ENCODE measurements around the gene CYP4A22. TPM values are rescaled to one million over a fixed set of nuclear protein-coding genes. Genes with fewer than 3 reads are reported as not detected.
A peak's percentile ranks its signal among the peaks of the same experiment; 100 is the strongest.
"Not testable (repeated sequence)": the region's sequence is repeated elsewhere in the genome, so short reads cannot be mapped to it uniquely, and the experiment has no call there.

Gene CYP4A22
- total RNA-seq, 1 donor from 2014 or later: 0.17 TPM

DNA sequence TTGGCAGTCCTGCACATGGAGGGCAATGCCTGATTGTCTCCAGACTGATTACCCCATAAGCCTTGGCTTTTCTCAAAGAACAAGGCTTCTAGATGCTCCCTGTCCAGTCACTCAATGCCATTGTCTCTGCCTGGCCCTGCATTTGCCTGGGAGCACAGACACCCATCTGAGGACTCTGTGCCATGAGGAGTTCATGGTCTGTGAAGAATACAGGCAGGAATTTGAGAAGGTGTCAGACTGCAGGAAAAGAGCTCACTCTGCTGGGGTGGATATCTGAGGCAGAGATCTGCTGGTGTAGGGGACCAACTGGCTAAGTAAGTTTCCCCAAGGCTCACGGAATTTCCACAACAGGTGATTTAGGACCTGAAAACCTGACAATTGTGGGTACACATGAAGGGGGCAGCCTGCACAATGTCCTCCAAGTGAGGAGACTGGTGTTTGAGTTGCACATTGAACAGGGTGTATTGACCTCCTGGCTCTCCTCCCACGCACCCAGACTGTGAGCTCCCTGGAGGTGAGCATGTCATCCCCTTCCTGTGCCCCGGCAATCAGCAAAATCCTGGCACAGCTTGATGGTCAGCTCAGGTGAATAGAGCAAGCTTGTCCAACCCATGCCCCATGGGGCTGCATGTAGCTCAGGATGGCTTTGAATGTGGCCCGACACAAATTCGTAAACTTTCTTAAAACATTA is 829 bp downstream of the CYP4A22 start:
- Mint-ChIP-seq H3K27me3 (ENCODE audit: unreplicated experiment) (no peaks in the 10 kb centered on the region), H3K36me3 (ENCODE audit: unreplicated experiment) (no peaks in the 10 kb centered on the region), H3K9me3 (ENCODE audit: unreplicated experiment) (peaks cover 2% of the 10 kb centered on the region), H3K27ac (ENCODE audit: unreplicated experiment) (no peak overlapping the region), H3K4me3 (ENCODE audit: unreplicated experiment) (no peak overlapping the region), H3K4me1 (ENCODE audit: low read depth, unreplicated experiment) (no peaks in the 10 kb centered on the region)
- DNase-seq: no peak
- TF ChIP-seq, protein P1, sequence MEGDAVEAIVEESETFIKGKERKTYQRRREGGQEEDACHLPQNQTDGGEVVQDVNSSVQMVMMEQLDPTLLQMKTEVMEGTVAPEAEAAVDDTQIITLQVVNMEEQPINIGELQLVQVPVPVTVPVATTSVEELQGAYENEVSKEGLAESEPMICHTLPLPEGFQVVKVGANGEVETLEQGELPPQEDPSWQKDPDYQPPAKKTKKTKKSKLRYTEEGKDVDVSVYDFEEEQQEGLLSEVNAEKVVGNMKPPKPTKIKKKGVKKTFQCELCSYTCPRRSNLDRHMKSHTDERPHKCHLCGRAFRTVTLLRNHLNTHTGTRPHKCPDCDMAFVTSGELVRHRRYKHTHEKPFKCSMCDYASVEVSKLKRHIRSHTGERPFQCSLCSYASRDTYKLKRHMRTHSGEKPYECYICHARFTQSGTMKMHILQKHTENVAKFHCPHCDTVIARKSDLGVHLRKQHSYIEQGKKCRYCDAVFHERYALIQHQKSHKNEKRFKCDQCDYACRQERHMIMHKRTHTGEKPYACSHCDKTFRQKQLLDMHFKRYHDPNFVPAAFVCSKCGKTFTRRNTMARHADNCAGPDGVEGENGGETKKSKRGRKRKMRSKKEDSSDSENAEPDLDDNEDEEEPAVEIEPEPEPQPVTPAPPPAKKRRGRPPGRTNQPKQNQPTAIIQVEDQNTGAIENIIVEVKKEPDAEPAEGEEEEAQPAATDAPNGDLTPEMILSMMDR (IDR thresholded peaks at IDR 0.05; ENCODE audit: partially characterized antibody, unreplicated experiment): no peak

DNA sequence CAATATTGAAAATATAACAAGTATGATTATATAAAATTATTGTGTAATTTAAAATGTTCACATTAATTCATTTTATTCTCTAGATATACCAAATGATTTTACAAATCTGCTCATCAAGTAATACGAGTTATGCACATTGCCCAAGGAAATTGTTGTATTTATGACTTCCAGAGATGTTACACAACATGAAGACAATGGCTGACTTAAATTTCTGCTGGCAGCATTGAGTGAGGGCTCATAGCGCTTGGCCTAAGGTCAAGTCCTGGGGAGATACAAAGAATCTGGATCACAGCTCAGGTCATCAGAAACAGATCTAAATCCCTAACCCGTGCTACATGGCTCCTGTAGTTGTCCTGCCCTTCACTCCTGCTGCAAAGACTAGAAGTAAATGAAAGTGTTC is 3.1 kb downstream of the CYP4A22 start:
- H3K27me3 Mint-ChIP-seq (ENCODE audit: unreplicated experiment); H3K36me3 Mint-ChIP-seq (ENCODE audit: unreplicated experiment); H3K4me3 Mint-ChIP-seq (ENCODE audit: unreplicated experiment); H3K27ac Mint-ChIP-seq (ENCODE audit: unreplicated experiment); H3K9me3 Mint-ChIP-seq (ENCODE audit: unreplicated experiment); DNase-seq; H3K4me1 Mint-ChIP-seq (ENCODE audit: low read depth, unreplicated experiment): not testable (repeated sequence)

DNA sequence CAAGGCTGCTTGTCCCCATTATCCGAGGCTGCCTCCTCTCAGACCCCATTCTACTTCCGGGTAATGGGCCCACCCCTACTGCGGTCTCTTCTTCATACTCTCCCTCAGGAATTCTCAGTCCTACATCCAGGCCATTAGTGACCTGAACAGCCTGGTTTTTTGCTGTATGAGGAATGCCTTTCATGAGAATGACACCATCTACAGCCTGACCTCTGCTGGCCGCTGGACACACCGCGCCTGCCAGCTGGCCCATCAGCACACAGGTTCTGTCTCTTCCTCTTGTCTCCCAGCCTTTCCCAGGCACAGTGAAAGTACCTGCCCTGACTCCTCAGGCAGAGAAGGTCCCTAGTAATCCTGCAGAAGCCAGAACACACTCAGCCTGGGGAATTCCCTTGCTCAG is 6.4 kb downstream of the CYP4A22 start:
- not testable (repeated sequence) for H3K4me3 Mint-ChIP-seq (ENCODE audit: unreplicated experiment); H3K36me3 Mint-ChIP-seq (ENCODE audit: unreplicated experiment)
- DNase-seq: peak; percentile 20

DNA sequence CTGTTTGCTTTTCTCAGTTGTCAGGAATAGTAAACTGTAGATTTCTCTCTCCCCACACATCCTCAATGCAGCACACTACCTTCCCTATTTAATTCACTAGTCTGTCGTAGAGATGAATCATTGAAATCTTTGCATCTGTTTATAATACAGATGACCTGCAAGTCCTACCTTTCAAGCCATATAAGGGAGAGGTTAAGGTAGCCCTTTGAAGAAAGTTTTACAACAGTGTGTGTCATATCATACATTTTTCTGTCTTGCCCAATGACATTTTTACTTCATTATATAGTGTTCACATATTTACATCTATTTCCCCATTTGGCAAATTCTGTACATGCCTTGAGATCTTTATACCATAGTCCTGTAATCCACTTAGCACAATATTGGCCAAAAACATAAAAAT is 9.3 kb downstream of the CYP4A22 start:
- DNase-seq; H3K27me3 Mint-ChIP-seq (ENCODE audit: unreplicated experiment); H3K27ac Mint-ChIP-seq (ENCODE audit: unreplicated experiment); H3K4me3 Mint-ChIP-seq (ENCODE audit: unreplicated experiment); H3K9me3 Mint-ChIP-seq (ENCODE audit: unreplicated experiment); H3K4me1 Mint-ChIP-seq (ENCODE audit: low read depth, unreplicated experiment); H3K36me3 Mint-ChIP-seq (ENCODE audit: unreplicated experiment): not testable (repeated sequence)

More for the DNA sequence above, 6.4 kb downstream of the CYP4A22 start:
- H3K4me1 Mint-ChIP-seq (ENCODE audit: low read depth, unreplicated experiment); H3K27ac Mint-ChIP-seq (ENCODE audit: unreplicated experiment); H3K9me3 Mint-ChIP-seq (ENCODE audit: unreplicated experiment); H3K27me3 Mint-ChIP-seq (ENCODE audit: unreplicated experiment): not testable (repeated sequence)

DNA sequence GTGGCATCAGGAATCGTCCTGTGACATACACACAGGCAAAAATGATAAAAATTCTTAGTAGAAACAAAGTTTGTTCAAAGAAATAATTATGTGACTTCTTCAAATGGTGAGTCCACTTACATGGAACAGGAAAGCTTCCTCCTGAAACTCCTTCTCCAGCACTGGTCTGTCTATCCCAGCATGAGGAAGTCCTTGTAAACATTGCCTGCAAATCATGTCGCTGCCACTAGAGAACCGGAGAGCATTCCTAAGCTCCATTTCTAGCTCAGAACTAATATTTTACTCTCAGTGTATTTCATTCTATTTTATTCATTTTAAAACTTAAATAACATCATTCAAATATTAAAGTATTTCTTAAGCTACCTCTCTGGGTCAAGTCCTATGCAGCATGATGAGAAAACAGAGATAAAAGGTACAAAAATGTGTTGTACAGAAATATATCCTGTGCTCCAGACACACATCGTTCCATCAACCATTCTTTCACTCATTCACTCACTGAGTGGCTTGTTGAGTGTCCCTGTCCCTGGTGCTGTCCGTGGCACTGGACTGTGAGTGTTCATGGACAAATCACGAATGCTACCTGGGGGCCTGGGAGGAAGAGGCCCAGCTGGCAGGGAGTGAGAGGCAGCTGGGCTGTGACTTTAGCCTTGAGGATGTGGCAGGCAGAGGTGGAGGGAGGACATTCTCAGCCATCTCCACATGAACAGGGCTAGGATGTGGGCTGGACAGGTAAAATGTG is 10.0 kb downstream of the CYP4A22 start:
- Mint-ChIP-seq H3K27ac (ENCODE audit: unreplicated experiment) (no peak overlapping the region), H3K4me1 (ENCODE audit: low read depth, unreplicated experiment) (peaks cover 5% of the 10 kb centered on the region), H3K36me3 (ENCODE audit: unreplicated experiment) (no peaks in the 10 kb centered on the region), H3K9me3 (ENCODE audit: unreplicated experiment) (peaks cover 1% of the 10 kb centered on the region), H3K4me3 (ENCODE audit: unreplicated experiment) (no peak overlapping the region), H3K27me3 (ENCODE audit: unreplicated experiment) (peaks cover 1% of the 10 kb centered on the region)
- TF ChIP-seq, protein P1 (IDR thresholded peaks at IDR 0.05; ENCODE audit: partially characterized antibody, unreplicated experiment): no peak
- no peak for DNase-seq

DNA sequence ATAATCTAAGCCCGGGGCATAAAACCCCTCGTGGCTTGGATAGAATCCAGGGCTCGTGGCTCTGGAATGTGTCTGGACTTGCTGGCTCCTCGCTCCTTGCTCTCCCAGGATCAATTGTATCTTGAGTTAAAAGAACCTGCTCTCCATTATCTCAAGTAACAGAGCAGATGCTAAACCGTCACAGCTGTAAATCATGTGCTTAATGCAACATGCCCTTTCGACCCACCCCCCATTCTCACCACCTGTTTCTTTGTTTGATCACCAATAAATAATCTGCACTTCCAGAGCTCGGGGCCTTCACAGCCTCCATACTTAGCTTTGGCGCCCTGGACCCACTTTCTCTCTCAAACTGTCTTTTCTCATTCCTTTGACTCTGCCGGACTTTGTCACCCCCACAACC is 11.9 kb downstream of the CYP4A22 start:
- H3K4me1 Mint-ChIP-seq (ENCODE audit: low read depth, unreplicated experiment); H3K27me3 Mint-ChIP-seq (ENCODE audit: unreplicated experiment); H3K36me3 Mint-ChIP-seq (ENCODE audit: unreplicated experiment); H3K9me3 Mint-ChIP-seq (ENCODE audit: unreplicated experiment); H3K27ac Mint-ChIP-seq (ENCODE audit: unreplicated experiment); DNase-seq: not testable (repeated sequence)
- H3K4me3 Mint-ChIP-seq (ENCODE audit: unreplicated experiment): peak overlapping the region; percentile 7

DNA sequence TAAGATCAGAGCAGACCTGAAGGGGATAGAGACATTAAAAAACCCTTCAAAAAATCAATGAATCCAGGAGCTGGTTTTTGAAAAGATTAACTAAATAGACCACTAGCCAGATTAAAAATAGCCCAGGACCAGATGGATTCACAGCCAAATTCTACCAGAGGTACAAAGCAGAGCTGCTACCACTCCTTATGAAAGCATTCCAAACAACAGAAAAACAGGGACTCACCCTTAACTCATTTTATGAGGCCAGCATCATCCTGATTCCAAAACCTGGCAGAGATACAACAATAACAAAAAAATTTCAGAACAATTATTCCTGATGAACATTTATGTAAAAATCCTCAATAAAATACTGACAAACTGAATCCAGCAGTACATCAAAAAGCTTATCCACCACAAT is 19.2 kb downstream of the CYP4A22 start:
- H3K4me3 Mint-ChIP-seq (ENCODE audit: unreplicated experiment); H3K9me3 Mint-ChIP-seq (ENCODE audit: unreplicated experiment); DNase-seq; H3K27me3 Mint-ChIP-seq (ENCODE audit: unreplicated experiment); H3K4me1 Mint-ChIP-seq (ENCODE audit: low read depth, unreplicated experiment); H3K27ac Mint-ChIP-seq (ENCODE audit: unreplicated experiment); H3K36me3 Mint-ChIP-seq (ENCODE audit: unreplicated experiment): not testable (repeated sequence)

DNA sequence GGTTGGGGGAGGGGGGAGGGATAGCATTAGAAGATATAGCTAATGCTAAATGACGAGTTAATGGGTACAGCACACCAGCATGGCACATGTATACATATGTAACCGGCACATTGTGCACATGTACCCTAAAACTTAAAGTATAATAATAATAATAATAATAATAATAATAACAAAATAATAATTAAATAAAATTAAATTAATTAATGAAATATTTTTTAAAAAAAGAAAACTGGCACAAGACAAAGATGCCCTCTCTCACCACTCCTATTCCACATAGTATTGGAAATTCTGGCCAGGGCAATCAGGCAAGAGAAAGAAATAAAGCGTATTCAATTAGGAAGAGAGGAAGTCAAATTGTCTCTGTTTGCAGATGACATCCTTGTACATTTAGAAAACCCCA is 20.7 kb downstream of the CYP4A22 start:
- H3K27ac Mint-ChIP-seq (ENCODE audit: unreplicated experiment); H3K4me1 Mint-ChIP-seq (ENCODE audit: low read depth, unreplicated experiment); H3K9me3 Mint-ChIP-seq (ENCODE audit: unreplicated experiment); H3K4me3 Mint-ChIP-seq (ENCODE audit: unreplicated experiment); H3K27me3 Mint-ChIP-seq (ENCODE audit: unreplicated experiment); H3K36me3 Mint-ChIP-seq (ENCODE audit: unreplicated experiment); DNase-seq: not testable (repeated sequence)

All from glutamatergic neuron (in vitro differentiated cells).